ENCODE results near the gene MANBA.

DNA sequence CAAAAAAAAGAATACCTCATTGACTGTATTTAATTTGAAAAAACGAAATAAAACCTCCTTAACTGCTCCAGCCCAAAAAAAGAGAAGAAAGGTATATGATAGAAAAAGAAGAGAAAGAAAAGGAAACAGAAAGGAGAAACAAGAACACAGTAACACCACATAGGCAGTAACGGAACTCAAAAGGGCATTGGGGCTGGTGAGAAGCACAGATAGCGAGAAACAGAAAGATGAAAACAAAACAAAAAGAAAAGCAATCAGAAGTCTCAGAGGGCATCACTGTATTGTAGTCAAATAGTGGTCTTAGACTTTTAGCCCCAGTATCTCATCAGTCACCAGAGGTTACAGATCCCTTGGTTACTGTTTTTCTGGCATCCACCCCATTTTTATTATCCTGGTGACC, 171.0 kb downstream of the MANBA start:
- TF ChIP-seq CTCF (IDR thresholded peaks at IDR 0.05): no peak
- no peak for TF ChIP-seq GATA3 (IDR thresholded peaks at IDR 0.05; ENCODE audit: borderline replicate concordance)
- TF ChIP-seq PBX3 (IDR thresholded peaks at IDR 0.05): no peak
- no peak for TF ChIP-seq HMGXB4 (CRISPR knock-in tag; IDR thresholded peaks at IDR 0.05; ENCODE audit: borderline replicate concordance)
- TF ChIP-seq EP300 (IDR thresholded peaks at IDR 0.05): no peak
- no peak for TF ChIP-seq CBX8 (IDR thresholded peaks at IDR 0.05)

Data from A549 (cell line).